ENCODE results near the gene EML4. TPM values are rescaled to one million over a fixed set of nuclear protein-coding genes. Genes with fewer than 3 reads are reported as not detected.

EML4 gene
- total RNA-seq, 3 donors from 2014 or later = 47.9 to 88.3 (median 66.3) TPM

- Histone ChIP-seq H3K36me3 (ENCODE audit: low read depth) (no peaks in the 10 kb centered on the region), H3K4me1 (ENCODE audit: low read depth) (peaks cover 28% of the 10 kb centered on the region), H3K9me3 (no peaks in the 10 kb centered on the region), H3K4me3 (no peak overlapping the region)
- no peak for ATAC-seq
- no peak for DNase-seq
- intact Hi-C loops (cut with DNase I, micrococcal nuclease) = no loop called here
- TF ChIP-seq, protein P1, sequence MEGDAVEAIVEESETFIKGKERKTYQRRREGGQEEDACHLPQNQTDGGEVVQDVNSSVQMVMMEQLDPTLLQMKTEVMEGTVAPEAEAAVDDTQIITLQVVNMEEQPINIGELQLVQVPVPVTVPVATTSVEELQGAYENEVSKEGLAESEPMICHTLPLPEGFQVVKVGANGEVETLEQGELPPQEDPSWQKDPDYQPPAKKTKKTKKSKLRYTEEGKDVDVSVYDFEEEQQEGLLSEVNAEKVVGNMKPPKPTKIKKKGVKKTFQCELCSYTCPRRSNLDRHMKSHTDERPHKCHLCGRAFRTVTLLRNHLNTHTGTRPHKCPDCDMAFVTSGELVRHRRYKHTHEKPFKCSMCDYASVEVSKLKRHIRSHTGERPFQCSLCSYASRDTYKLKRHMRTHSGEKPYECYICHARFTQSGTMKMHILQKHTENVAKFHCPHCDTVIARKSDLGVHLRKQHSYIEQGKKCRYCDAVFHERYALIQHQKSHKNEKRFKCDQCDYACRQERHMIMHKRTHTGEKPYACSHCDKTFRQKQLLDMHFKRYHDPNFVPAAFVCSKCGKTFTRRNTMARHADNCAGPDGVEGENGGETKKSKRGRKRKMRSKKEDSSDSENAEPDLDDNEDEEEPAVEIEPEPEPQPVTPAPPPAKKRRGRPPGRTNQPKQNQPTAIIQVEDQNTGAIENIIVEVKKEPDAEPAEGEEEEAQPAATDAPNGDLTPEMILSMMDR (IDR thresholded peaks at IDR 0.05) = no peak
These were observed 83.3 kb downstream of the EML4 start for GRCh38 chr2:42252464-42252863.

DNA sequence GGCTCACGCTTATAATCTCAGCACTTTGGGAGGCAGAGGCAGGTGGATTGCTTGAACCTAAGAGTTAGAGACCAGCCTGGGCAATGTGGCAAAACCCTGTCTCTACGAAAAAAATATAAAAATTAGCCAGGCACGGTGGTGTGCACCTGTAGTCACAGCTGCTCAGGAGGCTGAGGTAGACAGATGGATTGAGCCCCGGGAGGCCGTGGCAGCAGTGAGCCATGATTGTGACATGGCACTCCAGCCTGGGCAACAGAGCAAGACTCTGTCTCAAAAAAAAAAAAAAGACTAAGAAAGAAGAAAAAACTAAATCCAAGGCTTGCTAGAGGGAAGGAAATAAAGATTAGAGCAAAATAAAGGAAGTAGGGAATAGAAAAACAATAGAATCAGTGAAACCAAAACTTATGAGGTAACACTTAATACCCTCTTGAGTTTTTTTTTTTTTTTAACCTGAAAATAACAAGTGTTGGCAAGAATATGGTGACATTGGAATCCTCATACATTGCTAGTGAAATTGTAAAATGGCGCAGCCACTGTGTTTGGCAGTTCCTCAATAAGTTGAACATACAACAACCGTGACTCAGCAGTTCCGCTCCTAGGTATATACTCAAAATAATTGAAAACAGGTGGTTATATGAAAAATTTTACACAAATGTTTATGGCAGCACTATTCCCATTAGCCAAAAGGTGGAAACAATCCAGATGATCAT, 85.2 kb downstream of the EML4 start:
- intact Hi-C loops (cut with DNase I, micrococcal nuclease) = no loop called here
- ATAC-seq (no peak), DNase-seq (no peak)
- no peaks in the 10 kb centered on the region for H3K9me3 ChIP-seq
- H3K4me1 ChIP-seq (ENCODE audit: low read depth) = peaks cover 22% of the 10 kb centered on the region
- TF ChIP-seq, protein P1 (IDR thresholded peaks at IDR 0.05) = no peak
- H3K36me3 ChIP-seq (ENCODE audit: low read depth) = no peaks in the 10 kb centered on the region
- no peak overlapping the region for H3K4me3 ChIP-seq

DNA sequence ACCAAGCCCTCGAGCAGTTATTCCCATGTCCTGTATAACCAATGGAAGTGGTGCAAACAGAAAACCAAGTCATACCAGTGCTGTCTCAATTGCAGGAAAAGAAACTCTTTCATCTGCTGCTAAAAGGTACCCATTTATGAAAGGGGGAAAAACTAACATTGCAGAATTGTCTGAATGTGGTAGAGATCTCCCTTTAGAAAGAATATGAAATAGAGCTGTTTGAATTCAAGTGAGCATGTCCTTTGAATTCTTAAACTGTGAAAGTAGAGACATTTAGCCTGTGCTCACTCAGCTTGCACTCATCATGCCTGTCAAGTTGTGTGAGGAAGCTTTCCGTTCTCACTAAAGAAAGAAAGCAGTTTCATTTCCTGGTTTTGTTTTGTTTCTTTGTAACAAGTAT, 87.4 kb downstream of the EML4 start:
- Histone ChIP-seq H3K4me3 (no peak overlapping the region), H3K36me3 (ENCODE audit: low read depth) (no peaks in the 10 kb centered on the region), H3K4me1 (ENCODE audit: low read depth) (peaks cover 9% of the 10 kb centered on the region), H3K9me3 (no peaks in the 10 kb centered on the region)
- ATAC-seq (no peak), DNase-seq (no peak)
- intact Hi-C loops (cut with DNase I, micrococcal nuclease) = no loop called here
- TF ChIP-seq, protein P1 (IDR thresholded peaks at IDR 0.05) = no peak

DNA sequence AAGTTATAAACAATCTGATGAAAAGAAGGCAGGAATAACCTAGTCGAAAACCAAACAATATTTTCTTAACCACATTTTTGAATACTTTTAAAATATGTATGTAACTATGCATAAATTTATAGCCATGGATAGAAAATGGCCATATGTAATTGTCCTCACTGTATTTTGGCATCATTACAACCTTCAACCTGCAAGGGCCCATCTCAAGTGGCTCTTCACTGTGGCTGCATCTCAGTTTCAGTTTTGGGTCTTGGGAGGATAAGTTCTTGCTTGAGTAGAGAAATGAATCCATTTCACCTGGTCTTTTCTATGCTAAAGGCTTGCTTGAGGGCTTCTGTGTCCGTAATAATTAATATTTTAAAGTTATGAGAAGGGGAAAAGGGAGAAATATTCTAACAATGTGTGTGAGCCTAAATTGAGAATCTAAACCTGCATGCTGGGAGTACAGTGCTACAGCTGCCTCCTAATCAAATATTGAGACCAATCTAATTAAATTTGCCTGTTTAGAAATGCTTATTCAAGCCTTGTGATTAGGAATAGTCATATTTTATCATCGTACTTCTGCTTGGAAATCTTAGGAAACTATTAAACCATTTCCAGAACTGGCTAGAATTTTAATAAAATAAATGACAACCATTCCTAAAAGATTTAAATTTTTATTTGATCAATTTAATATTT, 92.5 kb downstream of the EML4 start:
- intact Hi-C loops (cut with DNase I, micrococcal nuclease) = no loop called here
- no peaks in the 10 kb centered on the region for H3K36me3 ChIP-seq (ENCODE audit: low read depth)
- no peaks in the 10 kb centered on the region for H3K4me1 ChIP-seq (ENCODE audit: low read depth)
- TF ChIP-seq, protein P1 (IDR thresholded peaks at IDR 0.05) = no peak
- H3K9me3 ChIP-seq = no peaks in the 10 kb centered on the region
- no peak for ATAC-seq
- DNase-seq = no peak
- H3K4me3 ChIP-seq = no peak overlapping the region

DNA sequence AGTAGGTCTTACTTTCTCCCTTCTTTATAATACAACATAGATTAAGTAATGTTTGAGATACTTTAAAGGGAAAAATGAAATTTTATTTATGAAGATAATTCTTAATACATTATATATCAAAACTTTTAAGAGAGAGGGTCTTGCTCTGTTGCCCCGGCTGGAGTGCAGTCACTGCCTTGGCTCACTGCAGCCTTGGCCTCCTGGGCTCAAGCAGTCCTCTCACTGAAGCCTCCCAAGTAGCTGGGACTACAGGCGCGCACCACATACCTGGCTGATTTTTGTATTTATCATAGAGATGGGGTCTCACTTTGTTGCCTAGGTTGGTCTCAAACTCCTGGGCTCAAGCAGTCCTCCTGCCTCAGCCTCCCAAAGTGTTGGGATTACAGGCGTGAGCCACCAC, 97.1 kb downstream of the EML4 start:
- H3K4me1 ChIP-seq (ENCODE audit: low read depth) = no peaks in the 10 kb centered on the region
- ATAC-seq (no peak), DNase-seq (no peak)
- H3K9me3 ChIP-seq = no peaks in the 10 kb centered on the region
- no peak overlapping the region for H3K4me3 ChIP-seq
- TF ChIP-seq, protein P1 (IDR thresholded peaks at IDR 0.05) = no peak
- intact Hi-C loops (cut with DNase I, micrococcal nuclease) = no loop called here
- no peaks in the 10 kb centered on the region for H3K36me3 ChIP-seq (ENCODE audit: low read depth)
